Urinary bladder (tissue), 4 donors: ENCODE measurements around the gene RRAGD. TPM values are rescaled to one million over a fixed set of nuclear protein-coding genes. Genes with fewer than 3 reads are reported as not detected.

Experiments used
- DNase-seq: peaks from one replicate; pipeline ENCODE4 v3.0.0-alpha.2; 2015; ENCODE audit errors: extremely low spot score
- H3K27ac ChIP-seq: one replicate; pipeline ENCODE4 v1.5.1; 2013; ENCODE audit warnings: low read depth, mild to moderate bottlenecking, moderate library complexity
- H3K36me3 ChIP-seq: one replicate; pipeline ENCODE4 v1.6.1; 2013; ENCODE audit warnings: mild to moderate bottlenecking, moderate library complexity; ENCODE audit not compliant: insufficient read depth
- H3K4me1 ChIP-seq: one replicate; pipeline ENCODE4 v1.6.1; 2013; ENCODE audit warnings: mild to moderate bottlenecking, moderate library complexity; ENCODE audit not compliant: insufficient read depth
- H3K4me3 ChIP-seq: one replicate; pipeline ENCODE4 v1.5.1; 2013; ENCODE audit warnings: low read depth, low read length
- WGBS: extraction: QIAGEN DNeasy Blood & Tissue Kit; methylation state at CpG from one replicate; pipeline ENCODE4 v1.1.7; 2013; 5-methylcytosine and 5-hydroxymethylcytosine counted together
- polyA plus RNA-seq: library from polyadenylated mRNA; stranded (reverse); fragments of 200-250 nt; gene quantifications from one replicate; pipeline ENCODE4 v1.2.3, GENCODE V29; 2013
- total RNA-seq: library from RNA; depleted of rRNA; stranded (reverse); fragments of >200 nt; gene quantifications from one replicate; pipeline ENCODE4 v1.2.3, GENCODE V29; 2014
- donor health status: healthy with polysubstance abuse.
- donor health status: healthy.

RRAGD gene
- total and polyA plus RNA-seq, 2 donors: 8.4 to 11.4 TPM

DNA sequence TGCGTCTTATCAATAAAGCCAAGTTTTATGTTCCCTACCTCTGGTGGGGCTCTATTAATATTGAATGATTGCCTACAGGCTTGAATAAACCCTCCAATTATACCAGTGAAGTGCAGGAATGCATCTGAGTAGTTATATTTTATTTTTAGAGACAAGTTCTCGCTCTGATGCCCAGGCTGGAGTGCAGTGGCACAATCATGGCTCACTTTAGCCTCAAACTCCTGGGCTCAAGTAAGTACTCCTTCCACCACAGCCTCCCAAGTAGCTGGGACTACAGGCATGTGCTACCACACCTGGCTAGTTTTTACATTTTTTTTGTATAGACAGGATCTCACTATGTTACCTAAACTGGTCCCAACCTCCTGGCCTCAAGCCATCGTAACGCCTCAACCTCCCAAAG is 33.4 kb downstream of the RRAGD start:
- Histone ChIP-seq H3K36me3 (no peaks in the 10 kb centered on the region), H3K4me1 (no peaks in the 10 kb centered on the region), H3K27ac (no peak overlapping the region), H3K4me3 (no peak overlapping the region)
- DNase-seq: no peak
- WGBS: 95% methylated on average over 4 of the region's 4 CpGs

DNA sequence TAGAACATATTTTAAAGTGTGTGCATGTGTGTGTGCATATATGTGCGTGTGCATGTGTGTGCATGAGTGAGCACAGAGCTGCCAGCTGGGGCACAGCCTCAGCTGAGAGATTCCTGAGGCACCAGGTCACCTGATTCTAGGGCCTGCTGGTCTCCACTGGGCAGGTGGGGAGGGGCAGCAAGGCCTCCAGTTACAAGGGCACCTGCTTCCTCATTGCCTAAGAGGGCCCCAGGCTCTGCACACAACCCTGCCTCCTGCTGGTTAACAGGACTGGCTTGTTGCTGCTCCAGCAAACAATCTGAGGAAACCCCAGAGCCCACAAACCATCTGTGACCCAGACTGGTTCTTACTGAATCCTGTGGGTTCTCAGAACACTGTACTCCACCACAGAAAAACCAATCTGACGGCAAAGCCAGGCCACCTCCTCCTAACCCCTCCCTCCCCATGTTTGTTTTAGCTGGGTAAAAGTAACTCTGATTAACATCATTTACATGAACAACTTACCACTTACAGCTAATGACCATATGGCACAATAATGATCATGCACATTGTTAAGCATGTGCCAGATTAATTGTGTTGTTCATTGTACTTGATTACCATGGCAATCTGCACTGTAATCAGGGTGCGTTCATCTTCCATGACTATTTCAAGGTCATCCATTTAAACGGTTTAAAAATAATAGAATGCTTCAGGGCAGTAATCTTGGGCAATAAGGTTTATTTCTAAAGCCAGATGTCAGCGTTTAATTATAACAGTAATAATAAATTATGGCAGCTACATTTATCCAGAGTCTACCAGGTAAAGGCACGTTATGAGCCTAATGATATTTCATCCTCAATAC is 36.4 kb downstream of the RRAGD start:
- H3K27ac ChIP-seq: no peak overlapping the region
- WGBS: 75% methylated on average over 6 of the region's 6 CpGs
- DNase-seq: no peak

DNA sequence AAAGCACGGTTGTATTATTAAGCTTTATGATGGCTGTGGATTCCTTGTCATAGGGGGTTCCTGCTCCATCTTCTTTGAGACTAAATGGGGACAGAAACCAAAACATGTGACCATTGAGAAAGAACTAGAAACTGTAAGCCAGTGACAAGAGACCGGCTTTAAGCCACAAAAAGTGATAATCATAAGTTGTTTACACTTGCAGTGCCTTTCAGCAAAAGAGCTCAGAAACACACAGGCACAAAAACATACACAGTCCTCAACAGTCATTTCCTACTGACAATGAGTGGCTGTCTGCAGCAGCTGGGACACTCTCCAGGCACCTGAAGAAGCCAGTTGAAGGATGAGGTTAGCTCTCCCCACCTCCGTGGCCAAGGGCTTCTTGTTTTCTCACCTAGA is 39.6 kb downstream of the RRAGD start:
- H3K4me3 ChIP-seq: no peak overlapping the region
- H3K4me1 ChIP-seq: no peaks in the 10 kb centered on the region
- H3K27ac ChIP-seq: no peak overlapping the region
- H3K36me3 ChIP-seq: no peaks in the 10 kb centered on the region
- DNase-seq: no peak
- WGBS: 54% methylated on average over 3 of the region's 3 CpGs

More for the DNA sequence above, 36.4 kb downstream of the RRAGD start:
- no peak overlapping the region for H3K4me3 ChIP-seq
- no peaks in the 10 kb centered on the region for H3K4me1 ChIP-seq
- H3K36me3 ChIP-seq: no peaks in the 10 kb centered on the region

DNA sequence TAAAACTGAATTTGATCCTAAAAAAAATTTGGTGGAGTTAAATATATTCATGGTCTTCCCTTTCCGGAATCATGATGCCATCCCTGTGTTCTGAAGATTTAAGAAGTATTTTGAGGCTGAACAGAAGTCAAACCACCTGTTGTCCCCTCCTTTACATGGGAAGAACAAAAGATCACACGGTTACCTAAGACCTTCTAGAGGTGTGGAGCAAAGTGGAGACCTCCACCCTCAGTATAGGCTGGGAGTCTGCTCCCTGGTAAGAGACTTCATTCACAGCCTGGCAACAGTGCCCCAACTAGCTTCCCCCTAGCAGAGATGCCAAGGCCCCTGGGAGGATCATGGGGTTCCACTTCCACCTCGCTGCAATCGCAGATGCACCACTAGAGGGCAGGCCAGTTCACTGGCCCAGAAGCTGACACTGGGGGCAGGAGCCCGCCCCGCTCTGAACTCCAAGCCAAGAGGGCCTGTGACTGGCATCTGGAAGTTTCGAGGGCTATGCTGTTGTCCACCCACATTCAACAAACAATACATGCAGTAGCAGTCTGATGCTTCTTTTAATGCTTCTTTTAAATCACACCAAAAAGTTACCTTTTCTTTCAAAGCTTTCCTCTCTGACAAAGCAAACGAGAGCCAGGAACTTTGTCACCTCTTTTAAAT is 40.1 kb downstream of the RRAGD start:
- 34% methylated on average over 8 of the region's 8 CpGs for WGBS
- H3K27ac ChIP-seq: no peak overlapping the region
- DNase-seq: no peak
- no peaks in the 10 kb centered on the region for H3K4me1 ChIP-seq
- H3K4me3 ChIP-seq: no peak overlapping the region
- H3K36me3 ChIP-seq: no peaks in the 10 kb centered on the region

DNA sequence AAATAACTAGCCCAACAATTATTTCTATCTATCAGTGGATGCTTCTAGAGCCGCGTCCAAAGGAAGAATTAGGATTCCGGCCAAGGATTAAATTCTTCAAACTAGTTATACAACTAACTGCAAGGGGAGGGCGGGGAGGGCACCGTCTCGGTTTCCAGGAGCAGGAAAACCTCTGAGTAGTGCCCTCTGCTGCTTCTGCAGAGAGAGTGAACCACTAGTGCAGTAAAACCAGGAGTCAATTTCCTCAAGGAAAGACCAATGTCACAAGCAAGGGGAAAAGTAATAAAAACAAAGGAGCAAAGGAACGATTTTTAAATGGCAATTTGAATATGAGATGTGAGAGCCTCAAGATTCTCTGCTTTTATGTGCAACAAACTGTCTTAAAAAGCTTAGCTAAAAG is 43.1 kb downstream of the RRAGD start:
- no peaks in the 10 kb centered on the region for H3K36me3 ChIP-seq
- 6% methylated on average over 7 of the region's 7 CpGs for WGBS
- no peak overlapping the region for H3K27ac ChIP-seq
- H3K4me1 ChIP-seq: no peaks in the 10 kb centered on the region
- H3K4me3 ChIP-seq: no peak overlapping the region
- no peak for DNase-seq

DNA sequence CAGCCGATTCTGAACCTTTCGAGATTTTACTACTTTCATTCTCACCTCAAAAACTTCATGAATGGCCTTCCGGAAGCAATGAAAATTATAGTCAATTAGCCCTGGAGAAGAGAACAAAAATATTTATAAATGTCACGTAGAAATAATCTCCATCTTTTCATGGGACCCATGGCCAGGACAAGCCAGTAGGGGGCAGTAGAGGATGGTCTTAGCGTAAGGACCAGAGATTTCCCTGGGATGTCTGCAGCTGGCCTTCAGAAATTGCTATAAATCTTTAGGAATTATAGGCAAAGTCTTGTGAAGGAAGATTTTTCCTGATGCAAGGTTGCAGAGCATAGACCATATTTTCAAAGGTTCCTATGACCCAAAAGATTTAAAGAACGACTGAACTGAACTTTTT is 44.0 kb downstream of the RRAGD start:
- H3K4me1 ChIP-seq: no peaks in the 10 kb centered on the region
- H3K36me3 ChIP-seq: no peaks in the 10 kb centered on the region
- no peak overlapping the region for H3K4me3 ChIP-seq
- no peak for DNase-seq
- no peak overlapping the region for H3K27ac ChIP-seq
- 18% methylated on average over 6 of the region's 6 CpGs for WGBS

DNA sequence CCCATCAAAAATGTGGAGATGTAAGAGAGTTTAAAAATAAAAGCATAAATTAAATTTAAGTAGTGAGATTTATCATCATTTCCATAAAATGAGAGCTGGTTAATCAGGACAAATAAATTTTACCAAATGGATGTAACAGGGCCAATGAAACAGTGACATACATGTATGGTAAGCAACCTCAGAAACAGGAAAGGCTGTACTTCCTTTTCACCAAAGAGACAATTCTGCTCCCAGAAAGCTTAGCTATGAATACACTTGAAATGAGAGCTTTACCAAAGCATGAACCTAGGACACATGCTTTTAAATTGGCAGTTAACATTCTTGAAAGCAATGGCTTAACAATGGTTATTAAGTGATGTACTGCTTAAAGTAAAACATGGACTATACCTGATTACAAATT is 47.5 kb downstream of the RRAGD start:
- no peak overlapping the region for H3K4me3 ChIP-seq
- H3K27ac ChIP-seq: no peak overlapping the region
- DNase-seq: no peak
- H3K4me1 ChIP-seq: no peaks in the 10 kb centered on the region
- H3K36me3 ChIP-seq: no peaks in the 10 kb centered on the region

DNA sequence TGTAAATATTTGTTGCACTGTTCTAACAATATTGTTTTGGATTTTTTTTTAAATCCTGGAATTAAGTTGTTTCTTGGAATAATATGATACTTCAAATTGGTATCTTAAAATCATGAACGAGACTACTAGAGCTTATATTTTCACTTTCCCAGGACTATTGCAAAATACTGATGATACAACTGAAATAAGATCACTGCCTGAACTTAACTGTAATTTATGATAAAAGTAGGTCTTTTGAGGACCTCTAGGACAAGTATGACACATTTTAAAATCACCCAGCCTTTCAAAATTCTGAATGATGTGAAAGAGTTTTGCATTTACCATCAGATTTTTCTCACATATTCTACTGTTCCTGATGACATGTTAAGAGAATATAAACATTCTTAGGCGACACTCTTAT is 50.9 kb downstream of the RRAGD start:
- no peak for DNase-seq
- whole genome bisulfite sequencing: 85% methylated on average over 2 of the region's 2 CpGs
- H3K4me3 ChIP-seq: no peak overlapping the region
- no peak overlapping the region for H3K27ac ChIP-seq
- H3K4me1 ChIP-seq: no peaks in the 10 kb centered on the region
- H3K36me3 ChIP-seq: no peaks in the 10 kb centered on the region

DNA sequence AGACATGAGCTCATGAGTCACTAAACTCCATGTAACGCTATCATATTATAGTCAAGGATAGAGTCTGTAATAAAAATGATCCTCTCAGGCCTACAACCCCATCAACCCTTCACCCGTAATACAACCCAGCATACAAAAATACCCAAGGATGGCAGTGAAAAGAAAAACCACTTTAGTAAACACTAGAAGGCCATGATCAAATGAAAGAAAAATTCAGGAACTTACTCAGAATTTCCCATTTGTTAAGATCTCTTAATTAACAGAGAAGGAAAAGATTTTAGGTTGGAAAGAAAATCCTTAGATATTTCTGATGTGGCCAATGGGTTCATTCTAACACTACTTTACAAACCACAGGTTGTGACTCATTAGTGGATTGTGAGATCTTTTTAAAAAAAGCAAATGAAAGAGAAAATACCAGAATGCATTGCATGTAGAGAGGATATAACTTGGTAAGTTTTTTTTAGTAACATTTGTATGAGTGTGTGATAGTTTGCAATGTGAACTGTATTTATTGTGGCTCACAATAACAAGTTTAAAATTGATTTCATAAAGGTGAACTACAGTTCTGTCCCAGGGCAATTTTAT is 51.6 kb downstream of the RRAGD start:
- DNase-seq: no peak
- Histone ChIP-seq H3K4me1 (no peaks in the 10 kb centered on the region), H3K27ac (no peak overlapping the region), H3K4me3 (no peak overlapping the region), H3K36me3 (no peaks in the 10 kb centered on the region)
- WGBS: 94% methylated on average over 2 of the region's 2 CpGs

DNA sequence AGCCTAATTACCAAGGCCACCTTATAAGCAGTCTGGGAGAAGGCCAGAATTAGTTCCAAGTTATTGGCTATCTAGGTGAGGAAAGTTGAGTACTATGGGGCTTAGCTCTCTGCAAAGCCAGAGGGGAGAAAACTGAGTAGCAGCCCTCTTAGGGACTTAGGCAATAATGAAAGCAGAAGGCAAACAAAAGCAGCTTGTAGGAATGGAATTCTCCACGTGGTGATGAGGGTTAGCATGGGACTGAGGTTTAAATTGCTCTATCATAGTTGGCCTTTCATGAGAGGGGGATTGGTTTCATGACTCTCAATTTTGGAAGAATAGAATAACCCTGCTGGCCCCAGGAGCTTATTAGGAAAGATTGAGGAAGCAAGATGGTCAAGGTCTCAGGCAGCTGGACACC is 52.5 kb downstream of the RRAGD start:
- whole genome bisulfite sequencing: 13% methylated on average over 1 of the region's 1 CpG
- H3K4me1 ChIP-seq: no peaks in the 10 kb centered on the region
- H3K36me3 ChIP-seq: no peaks in the 10 kb centered on the region
- no peak overlapping the region for H3K27ac ChIP-seq
- no peak overlapping the region for H3K4me3 ChIP-seq
- no peak for DNase-seq

DNA sequence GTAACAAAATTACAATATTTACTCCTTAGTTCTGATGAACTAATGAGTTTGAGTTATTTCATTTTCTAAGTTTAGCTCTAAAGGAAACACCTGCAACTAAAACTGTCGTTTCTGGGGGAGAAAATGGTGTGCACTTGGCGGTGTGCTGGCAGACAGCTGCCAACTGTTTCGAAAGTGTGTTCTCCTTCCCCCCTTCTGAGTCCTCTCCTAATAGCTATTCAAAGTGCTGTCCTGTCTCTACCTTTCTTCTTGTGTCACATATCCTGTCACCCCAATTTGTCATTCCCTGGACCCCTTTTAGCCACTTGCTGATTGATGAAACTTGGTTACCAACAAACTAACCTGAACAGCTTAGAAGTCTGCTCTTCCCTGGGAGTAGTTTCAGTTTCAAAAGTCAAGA is 54.7 kb downstream of the RRAGD start:
- Histone ChIP-seq H3K4me3 (no peak overlapping the region), H3K4me1 (no peaks in the 10 kb centered on the region), H3K27ac (no peak overlapping the region), H3K36me3 (no peaks in the 10 kb centered on the region)
- no peak for DNase-seq
- WGBS: 48% methylated on average over 3 of the region's 3 CpGs

DNA sequence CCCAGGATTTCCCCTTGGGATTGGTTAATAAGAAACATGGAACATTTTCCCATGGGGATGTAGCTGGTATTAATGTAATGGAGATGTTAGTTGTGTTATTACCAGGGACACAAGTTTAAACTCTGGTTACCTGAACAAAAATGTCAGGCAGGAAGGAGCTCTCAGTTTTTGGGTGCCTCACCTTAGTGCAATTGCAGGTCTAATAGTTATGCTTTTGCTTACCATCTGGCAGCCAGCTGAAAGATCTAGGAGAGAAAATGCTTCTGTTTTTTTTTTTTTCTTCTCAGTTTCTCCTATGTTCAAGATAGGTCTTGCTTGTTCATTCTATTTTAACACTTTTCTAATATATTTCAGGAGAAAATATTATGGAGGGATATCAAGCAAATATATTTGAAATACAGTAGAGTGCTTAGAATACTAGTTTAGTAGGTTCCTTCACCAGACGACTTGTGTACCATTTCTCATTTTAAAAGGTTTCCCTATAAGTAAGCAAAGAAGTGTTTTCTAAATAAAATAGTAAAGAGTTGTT is 55.4 kb downstream of the RRAGD start:
- no peaks in the 10 kb centered on the region for H3K4me1 ChIP-seq
- H3K36me3 ChIP-seq: no peaks in the 10 kb centered on the region
- H3K4me3 ChIP-seq: no peak overlapping the region
- 53% methylated on average over 1 of the region's 1 CpG for WGBS
- no peak overlapping the region for H3K27ac ChIP-seq
- no peak for DNase-seq

DNA sequence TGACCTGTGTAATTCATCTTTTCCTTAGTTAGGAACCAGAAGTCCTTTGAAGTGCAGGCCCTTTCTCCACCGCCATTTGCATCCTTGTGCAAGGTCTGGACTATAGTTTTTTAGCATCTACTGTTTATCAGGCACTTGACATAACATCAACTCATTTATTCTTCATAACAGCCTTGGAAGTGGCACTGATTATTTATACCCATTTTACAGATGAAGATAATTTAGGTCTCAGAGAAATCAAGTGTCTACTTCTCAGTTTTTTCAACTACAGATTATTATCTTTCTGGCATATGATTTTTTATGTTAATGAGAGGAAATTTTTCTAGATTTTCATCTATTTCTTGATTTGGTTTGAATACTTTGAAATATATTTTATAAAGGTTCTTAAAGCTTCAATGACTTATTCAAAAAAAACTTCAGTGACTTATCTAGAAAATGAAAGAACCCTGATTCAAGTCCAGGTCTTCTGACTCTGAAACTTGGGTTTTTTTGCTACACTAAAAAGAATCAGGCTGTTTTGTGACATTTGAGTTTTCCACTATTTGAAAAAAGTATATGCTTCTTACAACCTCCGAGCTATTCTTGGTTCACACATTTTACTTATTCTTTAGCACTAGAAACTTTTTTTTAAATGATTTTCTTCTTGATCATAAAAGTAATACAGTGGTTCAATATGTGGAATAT is 56.4 kb downstream of the RRAGD start:
- DNase-seq: no peak
- H3K27ac ChIP-seq: no peak overlapping the region
- H3K4me1 ChIP-seq: no peaks in the 10 kb centered on the region
- H3K4me3 ChIP-seq: no peak overlapping the region
- WGBS: 94% methylated on average over 2 of the region's 2 CpGs
- H3K36me3 ChIP-seq: no peaks in the 10 kb centered on the region
